ENCODE measurements around the gene ADCY2. TPM values are rescaled to one million over a fixed set of nuclear protein-coding genes. Genes with fewer than 3 reads are reported as not detected.

The ADCY2 gene
- total RNA-seq, 1 donor: 0.27 TPM

DNA sequence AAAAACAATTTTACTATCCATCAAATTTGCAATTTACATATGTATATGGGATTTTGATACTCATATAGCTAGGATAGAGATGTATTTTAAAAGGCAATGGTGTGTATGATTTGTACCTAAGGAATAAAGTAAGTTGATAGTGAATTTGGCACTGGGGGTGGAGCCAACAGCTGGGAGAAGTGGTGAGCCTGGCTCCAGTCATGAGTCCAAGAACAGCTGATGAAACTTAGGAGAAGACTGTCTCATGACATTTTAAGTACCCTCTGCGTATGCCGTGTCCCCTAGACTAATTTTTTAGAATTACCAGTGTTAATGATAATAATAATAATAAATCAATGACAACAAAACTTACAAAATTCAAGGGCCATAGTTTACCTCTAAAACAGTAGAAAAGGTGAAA, 181.4 kb downstream of the ADCY2 start:
- no peak for DNase-seq (ENCODE audit: low read depth in 2 of 3, low spot score in 2 of 3)

DNA sequence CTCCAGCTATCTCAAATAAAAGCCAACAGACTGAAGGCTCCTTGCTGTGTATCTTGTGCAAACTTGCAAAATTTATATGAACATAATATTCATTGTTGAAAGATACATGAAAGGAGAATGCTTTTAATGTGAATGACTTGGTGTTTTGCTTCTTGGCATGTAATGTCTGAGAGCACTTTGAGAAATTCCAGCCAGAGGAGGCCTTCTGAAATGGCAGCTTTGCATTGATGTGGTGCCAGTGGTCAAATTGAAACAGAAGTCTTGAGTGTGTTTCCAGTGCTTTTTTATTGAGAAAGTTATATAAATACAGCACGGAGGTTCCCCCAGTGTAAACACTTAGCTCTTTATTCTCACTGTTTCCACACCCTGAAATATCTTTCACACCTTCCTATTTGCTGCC, 182.1 kb downstream of the ADCY2 start:
- no peak for DNase-seq (ENCODE audit: low read depth in 2 of 3, low spot score in 2 of 3)

DNA sequence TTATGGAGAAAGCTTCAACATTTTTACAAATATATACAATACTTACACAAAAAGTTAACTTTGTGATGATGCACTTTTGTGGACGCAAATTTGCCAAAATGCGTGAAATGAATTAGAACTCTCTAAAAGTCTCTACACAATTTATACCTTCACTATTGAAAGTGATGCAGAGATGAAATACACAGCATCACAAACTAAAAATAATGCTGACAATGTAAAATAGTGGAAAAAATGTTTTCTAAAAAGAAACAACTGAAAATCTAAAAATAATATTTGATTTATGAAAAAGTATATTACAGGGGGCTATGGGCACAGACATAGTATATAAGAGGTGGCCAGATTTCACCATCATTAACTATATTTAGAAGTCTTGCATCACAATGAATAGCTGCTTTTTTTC, 188.8 kb downstream of the ADCY2 start:
- no peak for DNase-seq (ENCODE audit: low read depth in 2 of 3, low spot score in 2 of 3)

DNA sequence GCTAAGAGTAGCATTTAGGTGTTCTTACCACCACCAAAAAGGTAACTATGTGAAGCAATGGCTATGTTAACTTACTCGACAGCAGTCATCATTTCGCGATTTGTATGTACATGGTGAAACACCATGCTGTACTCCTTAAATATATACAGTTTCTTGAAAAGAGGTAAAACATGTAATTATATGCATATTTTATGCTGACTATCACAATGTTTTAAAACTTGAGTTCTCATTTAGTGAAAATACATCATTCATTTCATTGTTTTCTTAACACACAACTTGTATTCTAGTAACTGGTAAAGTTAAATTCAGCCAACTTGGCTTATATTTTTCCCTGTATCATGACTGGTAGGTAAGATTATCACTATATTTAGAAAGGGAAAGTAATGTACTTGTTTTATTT, 189.9 kb downstream of the ADCY2 start:
- no peak for DNase-seq (ENCODE audit: low read depth in 2 of 3, low spot score in 2 of 3)

DNA sequence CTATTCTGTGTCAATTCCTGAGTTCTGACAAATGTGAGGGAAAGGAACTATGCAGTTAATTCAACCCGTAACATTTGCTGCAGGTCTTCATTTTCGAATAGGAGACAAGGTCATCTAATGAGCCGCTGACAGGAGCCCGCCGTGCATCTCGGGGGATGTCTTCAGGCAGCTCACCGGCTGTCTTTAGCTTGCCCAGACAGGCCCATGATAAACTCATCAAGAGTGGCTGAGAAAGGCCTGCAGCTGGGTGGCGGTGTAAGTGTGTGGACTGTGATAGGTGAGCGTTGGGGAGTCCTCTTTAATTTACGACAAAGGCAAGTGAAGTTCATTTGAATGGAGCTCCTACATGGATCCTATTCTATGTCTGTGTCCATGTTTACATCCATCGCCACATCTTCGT, 190.5 kb downstream of the ADCY2 start:
- no peak for DNase-seq (ENCODE audit: low read depth in 2 of 3, low spot score in 2 of 3)

DNA sequence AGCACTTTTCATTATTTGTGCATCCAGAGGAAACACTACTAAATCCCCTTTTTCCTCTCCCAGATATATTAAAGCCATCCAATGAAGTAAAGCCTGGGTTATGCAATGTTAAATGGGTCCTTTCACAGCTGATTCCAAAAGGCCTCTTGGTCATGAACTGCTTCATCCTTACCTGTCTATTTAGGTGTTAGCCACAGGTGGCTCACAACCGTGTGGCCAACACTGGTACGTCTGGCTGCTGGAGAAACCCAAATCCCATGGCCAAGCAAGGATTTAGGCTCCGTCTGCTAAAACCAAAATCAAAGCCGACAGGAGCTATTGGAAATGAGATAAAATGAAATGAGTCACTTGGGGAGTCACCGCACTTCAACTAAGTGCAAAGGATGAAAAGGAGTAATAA, 193.9 kb downstream of the ADCY2 start:
- no peak for DNase-seq (ENCODE audit: low read depth in 2 of 3, low spot score in 2 of 3)

DNA sequence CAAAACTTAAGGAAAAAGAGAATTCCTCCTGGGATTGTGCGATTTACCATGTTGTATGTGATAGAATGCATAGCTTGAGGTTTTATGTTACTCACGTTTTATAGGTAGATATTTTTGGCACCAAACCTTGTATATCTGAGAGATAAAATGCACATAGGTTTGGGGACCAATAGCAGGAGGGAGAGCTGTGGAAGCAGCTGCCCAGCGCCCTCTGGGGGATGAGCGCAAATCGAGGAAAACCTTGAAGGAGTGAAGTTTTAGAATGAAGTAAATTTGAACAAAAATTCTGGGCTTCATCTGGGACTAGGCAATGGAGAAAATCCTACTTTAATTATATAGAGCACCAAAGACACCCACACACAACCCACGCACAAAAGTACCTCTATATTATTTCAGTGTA, 197.0 kb downstream of the ADCY2 start:
- peak in 2 of 3 donors; percentile 6 to 36 for DNase-seq (ENCODE audit: low read depth in 2 of 3, low spot score in 2 of 3)

DNA sequence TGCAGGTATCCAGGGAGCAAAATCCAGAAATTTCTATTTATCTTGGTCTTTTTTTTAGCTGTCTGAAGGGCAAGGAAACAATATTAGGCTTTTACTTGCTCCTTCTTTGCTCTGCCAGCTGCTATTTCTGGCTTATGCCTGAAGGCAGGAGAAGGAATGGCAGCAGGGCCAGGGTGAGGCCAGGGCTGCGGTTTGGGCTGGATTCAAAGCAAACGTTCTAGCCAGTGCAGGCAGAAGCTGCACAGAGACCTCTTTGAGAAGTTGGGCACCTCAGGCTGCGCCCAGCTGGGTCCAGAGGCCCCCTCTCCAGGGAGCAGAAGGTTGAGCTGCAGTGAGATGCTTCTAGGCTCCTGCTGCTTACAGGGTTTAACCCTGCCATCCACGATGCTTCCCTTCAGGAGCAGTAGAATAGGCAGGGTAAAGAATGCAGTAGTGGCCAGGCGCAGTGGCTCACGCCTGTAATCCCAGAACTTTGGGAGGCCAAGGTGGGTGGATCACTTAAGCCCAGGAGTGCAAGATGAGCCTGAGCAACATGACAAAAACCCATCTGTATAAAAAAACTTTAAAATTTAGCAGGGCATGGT, 201.2 kb downstream of the ADCY2 start:
- DNase-seq (ENCODE audit: low read depth in 2 of 3, low spot score in 2 of 3): no peak

DNA sequence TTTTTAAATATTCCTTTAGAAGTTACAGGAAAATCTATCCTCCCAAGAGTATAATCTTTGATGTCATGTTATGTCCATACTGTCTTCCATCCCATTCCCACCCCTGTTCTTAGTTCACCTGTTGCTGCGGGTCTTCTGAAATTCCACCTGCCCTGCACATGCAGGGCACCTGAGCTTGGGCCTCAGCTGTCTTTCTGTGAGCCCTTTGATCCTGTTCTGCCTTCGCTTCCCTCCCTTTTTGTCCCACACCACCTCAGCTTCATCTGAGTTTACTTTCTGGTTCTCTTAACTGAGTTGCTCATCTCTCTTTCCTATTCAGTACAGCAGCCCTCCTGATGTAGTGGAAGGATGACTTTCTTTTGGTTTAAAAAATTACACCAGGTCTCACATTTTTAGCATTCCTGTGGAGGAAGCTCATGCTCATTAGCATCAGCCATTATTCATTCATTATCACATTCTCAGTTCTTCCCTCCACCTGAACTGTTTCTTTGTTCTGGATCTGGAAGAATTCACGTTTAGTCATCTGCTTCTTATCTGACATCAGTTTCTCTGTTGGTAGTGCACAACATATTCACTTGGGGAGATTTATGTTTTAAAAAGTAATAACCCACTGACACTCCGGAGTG, 211.0 kb downstream of the ADCY2 start:
- no peak for DNase-seq (ENCODE audit: low read depth in 2 of 3, low spot score in 2 of 3)

DNA sequence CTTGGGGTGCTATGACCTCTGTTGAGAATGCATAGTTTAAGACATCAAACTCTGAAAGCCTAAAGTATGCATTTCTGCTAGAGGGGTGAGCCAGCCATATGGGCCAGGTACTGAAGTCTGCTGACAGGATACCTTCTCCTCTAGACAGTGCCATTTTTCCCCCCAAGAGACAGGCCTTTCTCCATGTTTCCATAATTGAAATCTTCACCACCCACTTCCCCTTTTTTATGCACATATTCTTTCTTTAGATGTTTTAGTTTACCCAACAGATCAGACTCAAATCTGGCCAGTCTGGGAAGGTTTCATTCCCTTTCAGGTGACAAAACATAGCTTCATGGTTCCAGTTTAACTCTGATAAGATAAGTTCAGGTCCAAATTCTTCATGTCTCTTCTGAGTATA, 212.8 kb downstream of the ADCY2 start:
- no peak for DNase-seq (ENCODE audit: low read depth in 2 of 3, low spot score in 2 of 3)

DNA sequence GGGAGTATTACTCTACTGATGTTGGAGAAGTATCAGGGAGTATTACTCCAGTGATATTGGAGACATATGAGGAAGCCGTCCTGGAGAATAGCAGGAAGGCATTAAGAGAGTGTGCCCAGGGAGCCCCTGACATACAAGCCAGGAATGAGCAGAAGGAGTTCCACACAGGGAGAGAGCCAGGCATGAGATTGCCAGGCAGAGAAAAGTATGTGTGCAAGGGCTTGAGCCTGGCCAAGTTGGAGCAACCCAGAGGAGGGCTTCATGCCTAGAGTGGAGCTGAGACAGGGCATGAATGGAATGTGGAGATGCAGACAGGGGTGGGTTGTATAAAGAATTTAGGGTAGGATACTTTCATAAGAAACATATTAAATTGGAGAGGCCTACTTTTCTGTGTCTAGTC, 213.8 kb downstream of the ADCY2 start:
- DNase-seq (ENCODE audit: low read depth in 2 of 3, low spot score in 2 of 3): no peak

DNA sequence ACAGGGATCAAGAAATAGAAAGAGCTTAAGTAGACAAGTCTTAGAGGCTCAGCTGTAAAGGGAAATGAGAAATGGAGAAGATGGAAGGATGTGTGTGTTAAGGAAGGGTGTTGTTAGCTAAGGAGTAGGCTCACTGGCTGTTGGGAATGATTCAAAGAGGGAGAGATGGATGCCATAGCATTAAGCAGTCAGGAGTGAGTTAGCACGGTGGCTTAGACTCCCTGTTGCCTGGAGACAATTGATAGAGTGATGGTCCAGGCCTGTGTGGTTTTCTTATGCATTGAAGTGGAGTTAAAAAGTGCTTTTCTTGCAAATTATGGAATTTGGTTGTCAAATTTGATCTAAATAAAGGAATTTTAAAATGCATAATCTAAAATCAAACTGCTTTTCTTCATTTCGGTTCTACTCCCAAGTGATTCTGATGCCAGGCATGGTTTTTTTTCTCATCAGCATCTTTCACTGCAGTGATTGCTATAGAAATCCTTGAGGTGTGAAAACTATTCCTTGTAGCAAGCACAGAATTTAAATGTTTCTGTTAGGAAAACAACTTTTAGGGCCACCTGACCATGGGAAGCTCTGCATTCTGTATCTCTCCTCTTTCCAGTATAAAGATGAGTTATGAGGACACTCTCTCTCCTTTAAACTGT, 214.7 kb downstream of the ADCY2 start:
- DNase-seq (ENCODE audit: low read depth in 2 of 3, low spot score in 2 of 3): no peak

DNA sequence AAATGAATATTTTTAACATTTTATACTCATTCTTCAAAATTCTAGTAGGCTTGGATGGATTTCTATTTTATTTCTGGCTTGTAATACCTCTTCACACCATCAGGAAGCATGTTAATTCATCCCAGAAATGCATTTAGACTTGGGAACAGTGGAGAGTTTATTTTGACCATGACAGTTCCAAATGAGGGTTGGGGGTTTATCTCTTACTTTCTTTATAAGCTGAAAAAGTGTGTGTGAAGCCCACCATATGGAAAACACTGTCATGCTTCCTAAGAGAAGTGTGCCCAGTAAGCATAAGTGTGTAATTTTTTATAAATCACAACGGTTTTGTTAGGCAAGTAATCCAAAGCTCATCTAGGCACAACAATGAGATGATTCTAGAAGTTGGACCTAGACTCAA, 215.6 kb downstream of the ADCY2 start:
- DNase-seq (ENCODE audit: low read depth in 2 of 3, low spot score in 2 of 3): no peak

DNA sequence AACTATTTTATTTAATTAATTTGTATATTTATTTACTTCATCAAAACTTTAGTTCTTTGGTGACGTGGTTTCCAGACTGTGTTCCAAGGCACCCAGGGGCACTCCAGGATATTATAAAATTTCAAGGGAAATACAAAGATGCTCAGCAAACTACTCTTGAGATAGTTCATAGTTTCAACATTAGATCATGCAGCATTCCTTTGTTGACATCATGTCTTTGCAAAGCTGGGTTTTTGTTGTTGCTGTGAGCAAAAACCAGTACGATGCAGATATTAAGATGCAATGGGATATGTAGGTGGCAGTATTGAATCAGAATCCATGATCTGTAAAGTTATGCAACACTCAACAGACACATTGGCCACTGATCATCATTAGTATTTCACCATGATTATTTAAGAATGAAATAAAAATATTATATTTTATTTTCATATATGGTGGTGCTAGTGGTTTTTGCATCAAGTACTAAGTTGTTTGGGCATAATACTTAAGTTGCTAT, 219.7 kb downstream of the ADCY2 start:
- DNase-seq (ENCODE audit: low read depth in 2 of 3, low spot score in 2 of 3): no peak

DNA sequence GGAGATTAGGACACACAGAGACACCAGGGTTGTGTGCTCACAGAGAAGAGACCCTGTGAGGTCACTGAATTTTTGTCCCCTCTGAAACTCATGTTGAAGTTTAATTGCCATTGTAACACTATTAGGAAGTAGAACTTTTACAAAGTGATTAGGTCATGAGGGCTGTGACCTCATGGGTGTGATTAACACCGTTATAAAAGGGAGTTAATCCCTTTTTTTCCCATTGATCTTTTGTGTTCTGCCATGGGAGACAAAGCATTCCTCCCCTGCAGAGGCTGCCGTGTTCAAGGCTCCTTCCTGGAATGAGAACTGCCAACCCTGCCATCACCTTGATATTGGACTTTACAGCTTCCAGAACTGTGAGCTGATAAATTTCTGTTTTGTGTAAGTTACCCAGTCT, 221.0 kb downstream of the ADCY2 start:
- DNase-seq (ENCODE audit: low read depth in 2 of 3, low spot score in 2 of 3): no peak

DNA sequence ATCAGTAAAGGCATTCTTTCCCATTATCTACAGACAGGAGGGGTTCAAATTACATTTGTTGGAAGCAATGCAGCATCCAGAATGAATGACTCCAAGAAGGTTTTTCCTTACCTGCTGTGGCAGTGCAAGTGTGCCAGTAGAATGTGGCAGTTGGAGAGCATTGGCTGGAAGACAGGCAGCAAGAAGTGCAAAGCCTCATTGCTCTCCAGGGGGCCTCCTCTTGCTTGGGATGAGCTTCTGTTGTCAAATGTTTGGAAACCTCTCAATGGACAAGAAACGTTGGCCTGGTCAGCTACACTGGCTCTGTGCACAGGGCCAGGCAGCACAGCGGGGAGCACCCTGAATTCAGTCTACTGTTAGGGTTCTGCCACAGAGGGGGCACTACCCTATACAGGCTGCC, 226.6 kb downstream of the ADCY2 start:
- no peak for DNase-seq (ENCODE audit: low read depth in 2 of 3, low spot score in 2 of 3)

DNA sequence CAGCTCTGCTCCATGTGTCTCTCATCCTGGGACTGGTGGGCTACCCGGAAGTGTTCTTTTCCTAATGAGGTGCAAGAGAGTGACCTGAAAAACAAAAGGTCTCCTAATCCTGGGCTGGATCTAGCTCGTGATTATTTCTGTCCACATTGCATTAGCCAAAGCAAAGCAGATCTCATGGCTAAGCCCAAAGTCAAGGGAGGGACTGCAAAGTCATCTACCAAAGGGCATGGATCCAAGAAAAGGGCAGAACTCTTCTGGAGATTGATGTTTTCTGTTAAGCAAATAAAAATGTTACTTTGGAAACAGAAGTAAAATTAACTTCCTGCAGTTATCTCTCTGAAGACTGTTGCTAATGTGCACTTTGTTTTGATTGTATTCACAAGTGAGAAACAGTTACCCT, 229.8 kb downstream of the ADCY2 start:
- peak in 1 of 3 donors; percentile 52 for DNase-seq (ENCODE audit: low read depth in 2 of 3, low spot score in 2 of 3)

DNA sequence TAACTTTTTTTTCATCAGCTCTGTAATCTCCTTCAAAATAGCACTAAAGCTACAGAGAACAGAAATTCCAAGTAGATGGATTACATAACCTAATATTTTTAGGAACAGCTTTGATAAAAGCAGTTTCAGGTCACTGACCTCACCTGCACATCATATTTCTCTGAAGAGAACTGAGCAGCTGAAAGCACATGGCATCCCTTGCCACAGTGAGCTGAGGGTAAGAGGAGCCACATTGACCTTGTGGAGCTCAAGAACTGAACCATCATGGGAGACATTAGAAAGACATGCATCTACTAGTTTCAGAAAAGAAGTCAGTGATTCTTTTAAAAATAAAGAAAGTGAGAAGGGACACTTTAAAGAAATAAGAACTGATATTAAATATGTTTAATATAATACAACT, 232.3 kb downstream of the ADCY2 start:
- no peak for DNase-seq (ENCODE audit: low read depth in 2 of 3, low spot score in 2 of 3)

DNA sequence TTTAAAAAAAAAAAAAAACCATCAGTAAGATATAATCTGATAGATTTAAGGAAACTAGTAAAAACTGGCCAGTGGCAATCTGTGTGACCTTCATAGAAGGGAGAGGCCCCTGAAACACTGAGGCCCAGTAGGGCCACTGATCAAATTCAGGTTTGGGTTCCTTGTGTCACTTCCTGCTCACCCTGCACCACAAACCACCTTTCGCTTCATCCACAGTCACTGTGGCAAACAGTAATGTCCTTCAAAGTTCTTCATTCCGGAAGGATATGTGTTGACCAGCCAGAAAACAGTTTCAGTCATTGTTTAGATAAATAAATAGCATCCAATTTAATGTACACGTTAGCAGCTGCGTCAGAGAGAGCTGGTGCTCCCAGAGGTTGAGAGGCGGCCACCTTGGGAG, 232.9 kb downstream of the ADCY2 start:
- no peak for DNase-seq (ENCODE audit: low read depth in 2 of 3, low spot score in 2 of 3)

DNA sequence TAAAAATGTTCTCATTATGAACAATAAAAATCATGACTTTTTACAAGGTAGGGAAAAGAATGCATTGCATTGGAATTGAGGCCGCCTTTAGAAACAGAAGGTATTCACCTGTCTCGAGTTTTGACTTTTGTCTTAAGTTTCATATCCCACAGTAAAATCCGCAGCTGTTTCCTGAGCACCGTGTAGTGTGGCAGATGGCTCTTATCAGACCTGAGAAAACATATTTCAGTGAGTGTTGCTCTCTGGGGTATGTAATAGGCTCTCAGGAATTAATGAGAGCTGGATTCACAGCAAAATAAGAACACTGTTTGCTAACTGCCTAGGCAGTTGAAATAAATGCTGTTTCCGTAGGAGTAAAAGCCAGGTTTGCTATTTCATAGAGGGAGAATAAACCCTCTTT, 233.6 kb downstream of the ADCY2 start:
- no peak for DNase-seq (ENCODE audit: low read depth in 2 of 3, low spot score in 2 of 3)

DNA sequence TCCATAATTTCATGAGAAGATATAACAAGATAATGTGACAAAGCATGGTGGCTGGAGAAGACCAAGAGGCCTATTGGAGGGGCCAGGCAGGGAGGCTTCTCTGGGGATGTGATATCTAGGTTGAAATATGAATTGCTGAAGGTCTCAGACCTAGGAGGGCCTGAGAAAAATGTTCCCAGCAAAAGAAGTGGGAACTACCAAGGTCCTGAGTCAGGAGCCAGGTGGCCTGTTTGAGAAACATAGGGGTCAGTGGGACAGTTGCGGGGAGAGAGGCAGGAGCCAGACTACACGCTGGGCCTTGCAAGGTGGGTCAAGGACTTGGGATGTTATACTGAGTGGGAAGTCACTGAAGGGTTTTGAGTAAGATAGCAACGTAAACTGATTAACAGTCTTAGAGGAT, 238.9 kb downstream of the ADCY2 start:
- no peak for DNase-seq (ENCODE audit: low read depth in 2 of 3, low spot score in 2 of 3)

DNA sequence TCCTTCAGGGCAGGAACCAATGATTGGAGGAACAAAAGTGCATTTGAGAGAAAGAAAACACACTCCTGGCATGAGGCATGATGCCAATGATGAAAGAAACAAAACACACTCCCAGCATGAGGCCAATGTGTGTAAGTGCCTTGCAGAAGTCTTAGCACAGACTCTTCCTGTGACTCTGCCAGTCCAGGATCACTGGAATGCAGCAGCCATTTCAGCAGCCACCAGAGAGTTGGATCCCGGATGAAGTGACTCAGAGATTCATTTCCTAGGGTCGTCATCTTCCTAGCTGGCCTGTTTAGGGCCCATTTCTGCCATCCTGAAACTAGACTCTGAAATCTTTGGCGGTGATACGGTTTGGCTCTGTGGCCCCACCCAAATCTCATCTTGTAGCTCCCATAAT, 242.5 kb downstream of the ADCY2 start:
- DNase-seq (ENCODE audit: low read depth in 2 of 3, low spot score in 2 of 3): no peak
